ENCODE data around the gene ADARB2. TPM values are rescaled to one million over a fixed set of nuclear protein-coding genes. Genes with fewer than 3 reads are reported as not detected.

The ADARB2 gene
- total and polyA plus RNA-seq, 10 of the 15 experiments (the other 5 are each of a cell fraction or from before 2014, with no cell fraction given), result 0.02 to 4.1 (median 0.76) TPM

DNA sequence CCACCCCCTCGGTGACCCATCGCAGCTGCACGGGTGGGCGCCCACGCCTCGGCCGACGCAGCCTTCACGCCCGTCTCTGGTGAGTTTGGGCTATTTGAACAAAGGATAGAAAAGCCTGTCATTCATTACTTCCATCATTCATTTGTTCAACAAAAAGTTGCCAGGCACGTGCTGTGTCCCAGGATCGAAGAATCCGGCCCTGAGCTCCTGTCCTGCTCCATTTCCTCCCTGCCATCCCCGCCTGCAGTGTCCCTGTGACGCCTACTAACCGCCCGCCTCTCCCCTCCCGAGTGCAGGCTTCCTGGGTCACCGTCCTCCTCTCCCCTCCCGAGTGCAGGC is 341.1 kb downstream of the ADARB2 start:
- H3K79me2 ChIP-seq (ENCODE audit: control insufficient read depth, insufficient read depth, low read length), result no peaks in the 10 kb centered on the region
- H3K4me2 ChIP-seq (ENCODE audit: control insufficient read depth, insufficient read depth), result no peak overlapping the region
- intact Hi-C loops (cut with micrococcal nuclease; ENCODE audit: unreplicated experiment) (no loop called here), in situ Hi-C loops (cut with MboI) (no loop called here)
- BruUV-seq (replicated peaks), result no TSS peak
- H3K27ac ChIP-seq (ENCODE audit: control insufficient read depth, insufficient read depth), result no peak overlapping the region
- RAD21 ChIA-PET (ENCODE audit: unreplicated experiment), result no interaction called here
- DNase-seq (ENCODE audit: low read depth, low spot score) (no peak), ATAC-seq (no peak), FAIRE-seq (no peak)
- no peaks in the 10 kb centered on the region for H3K9me3 ChIP-seq (replicated peaks; ENCODE audit: control insufficient read depth, insufficient read depth, low read length)
- H3K4me3 ChIP-seq, result no peak overlapping the region
- no peak overlapping the region for H2AFZ ChIP-seq (ENCODE audit: control insufficient read depth, low read depth, low read length)
- CTCF ChIA-PET, result no interaction called here
- no peaks in the 10 kb centered on the region for H3K4me1 ChIP-seq (ENCODE audit: control insufficient read depth, insufficient read depth, low read length)
- H3K27me3 ChIP-seq (replicated peaks in 1 of 2; ENCODE audit: control insufficient read depth in 2 of 2, insufficient read depth in 2 of 2, low read length in 1 of 2), result no peaks in the 10 kb centered on the region
- TF ChIP-seq FOXM1 (IDR thresholded peaks at IDR 0.05; ENCODE audit: low read depth, low read length) (no peak), STAT3 (IDR thresholded peaks at IDR 0.05; ENCODE audit: low read depth, low read length) (no peak), BACH1 (IDR thresholded peaks at IDR 0.05; ENCODE audit: borderline replicate concordance) (no peak), ZZZ3 (IDR thresholded peaks at IDR 0.05; ENCODE audit: control insufficient read depth, insufficient read length, low read depth) (no peak), HCFC1 (IDR thresholded peaks at IDR 0.05; ENCODE audit: low read length) (no peak), YBX1 (IDR thresholded peaks at IDR 0.05) (no peak), SIN3A (IDR thresholded peaks at IDR 0.05; ENCODE audit: low read depth, low read length) (no peak), NR2F1 (conservative IDR thresholded peaks at IDR 0.05) (no peak), IRF4 (IDR thresholded peaks at IDR 0.05; ENCODE audit: low read depth, low read length) (no peak), HDGF (IDR thresholded peaks at IDR 0.05) (no peak), RB1 (IDR thresholded peaks at IDR 0.05; ENCODE audit: borderline replicate concordance) (no peak)
- TF ChIP-seq, protein P1, sequence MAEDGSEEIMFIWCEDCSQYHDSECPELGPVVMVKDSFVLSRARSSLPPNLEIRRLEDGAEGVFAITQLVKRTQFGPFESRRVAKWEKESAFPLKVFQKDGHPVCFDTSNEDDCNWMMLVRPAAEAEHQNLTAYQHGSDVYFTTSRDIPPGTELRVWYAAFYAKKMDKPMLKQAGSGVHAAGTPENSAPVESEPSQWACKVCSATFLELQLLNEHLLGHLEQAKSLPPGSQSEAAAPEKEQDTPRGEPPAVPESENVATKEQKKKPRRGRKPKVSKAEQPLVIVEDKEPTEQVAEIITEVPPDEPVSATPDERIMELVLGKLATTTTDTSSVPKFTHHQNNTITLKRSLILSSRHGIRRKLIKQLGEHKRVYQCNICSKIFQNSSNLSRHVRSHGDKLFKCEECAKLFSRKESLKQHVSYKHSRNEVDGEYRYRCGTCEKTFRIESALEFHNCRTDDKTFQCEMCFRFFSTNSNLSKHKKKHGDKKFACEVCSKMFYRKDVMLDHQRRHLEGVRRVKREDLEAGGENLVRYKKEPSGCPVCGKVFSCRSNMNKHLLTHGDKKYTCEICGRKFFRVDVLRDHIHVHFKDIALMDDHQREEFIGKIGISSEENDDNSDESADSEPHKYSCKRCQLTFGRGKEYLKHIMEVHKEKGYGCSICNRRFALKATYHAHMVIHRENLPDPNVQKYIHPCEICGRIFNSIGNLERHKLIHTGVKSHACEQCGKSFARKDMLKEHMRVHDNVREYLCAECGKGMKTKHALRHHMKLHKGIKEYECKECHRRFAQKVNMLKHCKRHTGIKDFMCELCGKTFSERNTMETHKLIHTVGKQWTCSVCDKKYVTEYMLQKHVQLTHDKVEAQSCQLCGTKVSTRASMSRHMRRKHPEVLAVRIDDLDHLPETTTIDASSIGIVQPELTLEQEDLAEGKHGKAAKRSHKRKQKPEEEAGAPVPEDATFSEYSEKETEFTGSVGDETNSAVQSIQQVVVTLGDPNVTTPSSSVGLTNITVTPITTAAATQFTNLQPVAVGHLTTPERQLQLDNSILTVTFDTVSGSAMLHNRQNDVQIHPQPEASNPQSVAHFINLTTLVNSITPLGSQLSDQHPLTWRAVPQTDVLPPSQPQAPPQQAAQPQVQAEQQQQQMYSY (CRISPR knock-in tag; IDR thresholded peaks at IDR 0.05), result no peak
- TF ChIP-seq, protein P2, sequence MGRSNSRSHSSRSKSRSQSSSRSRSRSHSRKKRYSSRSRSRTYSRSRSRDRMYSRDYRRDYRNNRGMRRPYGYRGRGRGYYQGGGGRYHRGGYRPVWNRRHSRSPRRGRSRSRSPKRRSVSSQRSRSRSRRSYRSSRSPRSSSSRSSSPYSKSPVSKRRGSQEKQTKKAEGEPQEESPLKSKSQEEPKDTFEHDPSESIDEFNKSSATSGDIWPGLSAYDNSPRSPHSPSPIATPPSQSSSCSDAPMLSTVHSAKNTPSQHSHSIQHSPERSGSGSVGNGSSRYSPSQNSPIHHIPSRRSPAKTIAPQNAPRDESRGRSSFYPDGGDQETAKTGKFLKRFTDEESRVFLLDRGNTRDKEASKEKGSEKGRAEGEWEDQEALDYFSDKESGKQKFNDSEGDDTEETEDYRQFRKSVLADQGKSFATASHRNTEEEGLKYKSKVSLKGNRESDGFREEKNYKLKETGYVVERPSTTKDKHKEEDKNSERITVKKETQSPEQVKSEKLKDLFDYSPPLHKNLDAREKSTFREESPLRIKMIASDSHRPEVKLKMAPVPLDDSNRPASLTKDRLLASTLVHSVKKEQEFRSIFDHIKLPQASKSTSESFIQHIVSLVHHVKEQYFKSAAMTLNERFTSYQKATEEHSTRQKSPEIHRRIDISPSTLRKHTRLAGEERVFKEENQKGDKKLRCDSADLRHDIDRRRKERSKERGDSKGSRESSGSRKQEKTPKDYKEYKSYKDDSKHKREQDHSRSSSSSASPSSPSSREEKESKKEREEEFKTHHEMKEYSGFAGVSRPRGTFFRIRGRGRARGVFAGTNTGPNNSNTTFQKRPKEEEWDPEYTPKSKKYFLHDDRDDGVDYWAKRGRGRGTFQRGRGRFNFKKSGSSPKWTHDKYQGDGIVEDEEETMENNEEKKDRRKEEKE (IDR thresholded peaks at IDR 0.05), result no peak
- TF ChIP-seq, protein P3, sequence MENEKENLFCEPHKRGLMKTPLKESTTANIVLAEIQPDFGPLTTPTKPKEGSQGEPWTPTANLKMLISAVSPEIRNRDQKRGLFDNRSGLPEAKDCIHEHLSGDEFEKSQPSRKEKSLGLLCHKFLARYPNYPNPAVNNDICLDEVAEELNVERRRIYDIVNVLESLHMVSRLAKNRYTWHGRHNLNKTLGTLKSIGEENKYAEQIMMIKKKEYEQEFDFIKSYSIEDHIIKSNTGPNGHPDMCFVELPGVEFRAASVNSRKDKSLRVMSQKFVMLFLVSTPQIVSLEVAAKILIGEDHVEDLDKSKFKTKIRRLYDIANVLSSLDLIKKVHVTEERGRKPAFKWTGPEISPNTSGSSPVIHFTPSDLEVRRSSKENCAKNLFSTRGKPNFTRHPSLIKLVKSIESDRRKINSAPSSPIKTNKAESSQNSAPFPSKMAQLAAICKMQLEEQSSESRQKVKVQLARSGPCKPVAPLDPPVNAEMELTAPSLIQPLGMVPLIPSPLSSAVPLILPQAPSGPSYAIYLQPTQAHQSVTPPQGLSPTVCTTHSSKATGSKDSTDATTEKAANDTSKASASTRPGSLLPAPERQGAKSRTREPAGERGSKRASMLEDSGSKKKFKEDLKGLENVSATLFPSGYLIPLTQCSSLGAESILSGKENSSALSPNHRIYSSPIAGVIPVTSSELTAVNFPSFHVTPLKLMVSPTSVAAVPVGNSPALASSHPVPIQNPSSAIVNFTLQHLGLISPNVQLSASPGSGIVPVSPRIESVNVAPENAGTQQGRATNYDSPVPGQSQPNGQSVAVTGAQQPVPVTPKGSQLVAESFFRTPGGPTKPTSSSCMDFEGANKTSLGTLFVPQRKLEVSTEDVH (IDR thresholded peaks at IDR 0.05; ENCODE audit: low read depth, partially characterized antibody), result no peak
- no peaks in the 10 kb centered on the region for H3K36me3 ChIP-seq (ENCODE audit: control insufficient read depth in 2 of 2, insufficient read depth in 2 of 2, low read length in 1 of 2)
- WGBS (ENCODE audit: insufficient coverage, insufficient replicate concordance, low lambda C conversion rate, missing lambda C conversion rate), result 54% methylated on average over 19 of the region's 20 CpGs
- SMC1A ChIA-PET (ENCODE audit: uncharacterized antibody, unreplicated experiment), result no interaction called here
- POLR2A ChIA-PET, result no interaction called here
- no peaks in the 10 kb centered on the region for H4K20me1 ChIP-seq (ENCODE audit: control insufficient read depth, insufficient read depth)
- H3K9ac ChIP-seq (ENCODE audit: control insufficient read depth, insufficient read depth, low read length), result no peak overlapping the region

All from GM12878 (cell line).